ENCODE data around the gene NDUFS6. TPM values are rescaled to one million over a fixed set of nuclear protein-coding genes. Genes with fewer than 3 reads are reported as not detected.

NDUFS6 gene
- total RNA-seq, 1 donor from 2014 or later, result 37.6 TPM

- no peak for TF ChIP-seq CTCF (IDR thresholded peaks at IDR 0.05; ENCODE audit: insufficient read depth, low read depth, low read length)
- TF ChIP-seq EZH2 (IDR thresholded peaks at IDR 0.05; ENCODE audit: insufficient read depth, low read length), result no peak
- Mint-ChIP-seq H3K4me3 (ENCODE audit: unreplicated experiment) (no peak overlapping the region), H3K9me3 (ENCODE audit: unreplicated experiment) (peaks cover 8% of the 10 kb centered on the region), H3K27me3 (ENCODE audit: low read depth, unreplicated experiment) (peaks cover 26% of the 10 kb centered on the region), H3K36me3 (ENCODE audit: low read depth, unreplicated experiment) (no peaks in the 10 kb centered on the region), H3K27ac (ENCODE audit: unreplicated experiment) (no peak overlapping the region), H3K4me1 (ENCODE audit: low read depth, unreplicated experiment) (no peaks in the 10 kb centered on the region)
- DNase-seq (ENCODE audit: low read depth) (no peak), FAIRE-seq (no peak)
- no peak overlapping the region for H3K27ac ChIP-seq (ENCODE audit: low read depth, low read length)
- no peaks in the 10 kb centered on the region for H3K27me3 ChIP-seq (ENCODE audit: insufficient read depth, low read length)
- H3K36me3 ChIP-seq (ENCODE audit: insufficient read depth, low read length), result no peaks in the 10 kb centered on the region
- no peak overlapping the region for H3K9ac ChIP-seq (ENCODE audit: low read length)
- H3K4me3 ChIP-seq (ENCODE audit: insufficient read depth, low read depth, low read length), result no peak overlapping the region
- no peaks in the 10 kb centered on the region for H4K20me1 ChIP-seq (ENCODE audit: insufficient read depth, low read length)
- no peak overlapping the region for H2AFZ ChIP-seq (ENCODE audit: low read depth, low read length)
- no peaks in the 10 kb centered on the region for H3K79me2 ChIP-seq (ENCODE audit: insufficient read depth, low read length)
- H3K4me1 ChIP-seq (ENCODE audit: insufficient read depth, low read length), result no peaks in the 10 kb centered on the region
- H3K9me3 ChIP-seq (ENCODE audit: insufficient read depth, low read depth, low read length), result no peaks in the 10 kb centered on the region
- no peak overlapping the region for H3K4me2 ChIP-seq (ENCODE audit: low read length)
Observed at GRCh38 chr5:1755321-1755949, 45.8 kb upstream of the NDUFS6 start.

GRCh38 chr5:1756481-1756880, 44.7 kb upstream of the NDUFS6 start:
- H3K4me2 ChIP-seq (ENCODE audit: low read length), result no peak overlapping the region
- no peak overlapping the region for H3K27ac ChIP-seq (ENCODE audit: low read depth, low read length)
- H3K27ac Mint-ChIP-seq (ENCODE audit: unreplicated experiment), result no peak overlapping the region
- H3K36me3 Mint-ChIP-seq (ENCODE audit: low read depth, unreplicated experiment), result no peaks in the 10 kb centered on the region
- H3K79me2 ChIP-seq (ENCODE audit: insufficient read depth, low read length), result no peaks in the 10 kb centered on the region
- peaks cover 29% of the 10 kb centered on the region for H3K27me3 Mint-ChIP-seq (ENCODE audit: low read depth, unreplicated experiment)
- no peaks in the 10 kb centered on the region for H3K9me3 ChIP-seq (ENCODE audit: insufficient read depth, low read depth, low read length)
- no peak overlapping the region for H3K4me3 Mint-ChIP-seq (ENCODE audit: unreplicated experiment)
- H3K4me1 Mint-ChIP-seq (ENCODE audit: low read depth, unreplicated experiment), result no peaks in the 10 kb centered on the region
- no peaks in the 10 kb centered on the region for H3K36me3 ChIP-seq (ENCODE audit: insufficient read depth, low read length)
- H3K4me3 ChIP-seq (ENCODE audit: insufficient read depth, low read depth, low read length), result no peak overlapping the region
- H3K4me1 ChIP-seq (ENCODE audit: insufficient read depth, low read length), result no peaks in the 10 kb centered on the region
- no peaks in the 10 kb centered on the region for H4K20me1 ChIP-seq (ENCODE audit: insufficient read depth, low read length)
- DNase-seq (ENCODE audit: low read depth), result no peak
- peaks cover 8% of the 10 kb centered on the region for H3K9me3 Mint-ChIP-seq (ENCODE audit: unreplicated experiment)
- no peak overlapping the region for H3K9ac ChIP-seq (ENCODE audit: low read length)
- FAIRE-seq, result no peak
- no peak for TF ChIP-seq CTCF (IDR thresholded peaks at IDR 0.05; ENCODE audit: insufficient read depth, low read depth, low read length)
- no peak for TF ChIP-seq EZH2 (IDR thresholded peaks at IDR 0.05; ENCODE audit: insufficient read depth, low read length)
- H2AFZ ChIP-seq (ENCODE audit: low read depth, low read length), result no peak overlapping the region
- H3K27me3 ChIP-seq (ENCODE audit: insufficient read depth, low read length), result no peaks in the 10 kb centered on the region

GRCh38 chr5:1757511-1757910, 43.7 kb upstream of the NDUFS6 start:
- H3K4me3 ChIP-seq (ENCODE audit: insufficient read depth, low read depth, low read length), result no peak overlapping the region
- H3K4me3 Mint-ChIP-seq (ENCODE audit: unreplicated experiment), result no peak overlapping the region
- TF ChIP-seq CTCF (IDR thresholded peaks at IDR 0.05; ENCODE audit: insufficient read depth, low read depth, low read length) (no peak), EZH2 (IDR thresholded peaks at IDR 0.05; ENCODE audit: insufficient read depth, low read length) (no peak)
- no peak overlapping the region for H3K4me2 ChIP-seq (ENCODE audit: low read length)
- peaks cover 37% of the 10 kb centered on the region for H3K27me3 Mint-ChIP-seq (ENCODE audit: low read depth, unreplicated experiment)
- no peaks in the 10 kb centered on the region for H3K36me3 Mint-ChIP-seq (ENCODE audit: low read depth, unreplicated experiment)
- H3K9ac ChIP-seq (ENCODE audit: low read length), result no peak overlapping the region
- H3K4me1 ChIP-seq (ENCODE audit: insufficient read depth, low read length), result no peaks in the 10 kb centered on the region
- H3K27me3 ChIP-seq (ENCODE audit: insufficient read depth, low read length), result no peaks in the 10 kb centered on the region
- H3K4me1 Mint-ChIP-seq (ENCODE audit: low read depth, unreplicated experiment), result no peaks in the 10 kb centered on the region
- H3K27ac ChIP-seq (ENCODE audit: low read depth, low read length), result no peak overlapping the region
- DNase-seq (ENCODE audit: low read depth) (no peak), FAIRE-seq (no peak)
- H3K27ac Mint-ChIP-seq (ENCODE audit: unreplicated experiment), result no peak overlapping the region
- no peaks in the 10 kb centered on the region for H3K9me3 ChIP-seq (ENCODE audit: insufficient read depth, low read depth, low read length)
- peaks cover 8% of the 10 kb centered on the region for H3K9me3 Mint-ChIP-seq (ENCODE audit: unreplicated experiment)
- no peaks in the 10 kb centered on the region for H3K36me3 ChIP-seq (ENCODE audit: insufficient read depth, low read length)
- H4K20me1 ChIP-seq (ENCODE audit: insufficient read depth, low read length), result no peaks in the 10 kb centered on the region
- no peak overlapping the region for H2AFZ ChIP-seq (ENCODE audit: low read depth, low read length)
- H3K79me2 ChIP-seq (ENCODE audit: insufficient read depth, low read length), result no peaks in the 10 kb centered on the region

Data from astrocyte (in vitro differentiated cells and primary cell).